ENCODE measurements around the gene TRIM8.

GRCh38 chr10:102639537-102639936 lies 4.7 kb upstream of the TRIM8 start:
- TF ChIP-seq CTCF (IDR thresholded peaks at IDR 0.05; ENCODE audit: borderline replicate concordance, extremely low read depth, low read length, poor library complexity, severe bottlenecking): no peak
- no peak for TF ChIP-seq EZH2 (IDR thresholded peaks at IDR 0.05; ENCODE audit: borderline replicate concordance, low read depth, low read length, severe bottlenecking)

All from DND-41 (cell line).